K562 (cell line): ENCODE results near the gene CDH6. TPM values are rescaled to one million over a fixed set of nuclear protein-coding genes. Genes with fewer than 3 reads are reported as not detected.

Experiments
- JUN ChIP-seq, 2 experiments: sonication (generic) in 1 of 2; formaldehyde crosslinking in 1 of 2; IDR thresholded peaks; 2 replicates each; pipeline versions ENCODE4 v1.6.1 to v1.8.0; 2012 to 2022; ENCODE audit warnings: borderline replicate concordance in 2 of 2, mild to moderate bottlenecking in 2 of 2, improper control_type of control experiment in 1 of 2, low read depth in 1 of 2, low read length in 1 of 2, missing genetic modification reagents in 1 of 2
- ZBTB40 ChIP-seq, 2 experiments: fragments of 450-650 bp in 1 of 2; sonication (generic) in 1 of 2; formaldehyde crosslinking in 1 of 2; IDR thresholded peaks; 2 replicates each; pipeline versions ENCODE4 v1.7.1 to v1.9.0; 2016 to 2022; ENCODE audit warnings: inconsistent platforms in 1 of 2, mild to moderate bottlenecking in 1 of 2, missing genetic modification reagents in 1 of 2
- polyA plus RNA-seq, 8 experiments: library from polyadenylated mRNA; depleted of rRNA in 4 of 8; stranded (reverse) in 5 of 8; unstranded in 3 of 8; fragments of >200 nt; fragmentation: Nextera tagmentation in 2 of 8; fragmentation: Illumina TruSeq in 1 of 8; extraction: Ambion mirVana in 2 of 8; extraction: Trizol in 1 of 8; gene quantifications; 2 replicates each; pipeline versions ENCODE4 v1.2.1 to v1.2.3, GENCODE V29; 2011 to 2014; ENCODE audit warnings: inconsistent platforms in 1 of 8, missing spikeins in 1 of 8
- total RNA-seq, 7 experiments: library from RNA; depleted of rRNA in 6 of 7; stranded (reverse); fragments of >200 nt in 6 of 7; fragmentation: Illumina TruSeq in 2 of 7; extraction: Trizol in 2 of 7; gene quantifications; 2 replicates each; pipeline versions ENCODE4 v1.2.1 to v1.2.3, GENCODE V29; 2011 to 2021; ENCODE audit warnings: low replicate concordance in 1 of 7

Gene CDH6
- total and polyA plus RNA-seq, 9 of the 15 experiments (the other 6 are each of a cell fraction or from before 2014, with no cell fraction given) = not detected

GRCh38 chr5:31209334-31209733 lies 15.8 kb downstream of the CDH6 start (continued):
- TF ChIP-seq ZBTB40 (IDR thresholded peaks at IDR 0.05) (no peak), ZBTB40 (CRISPR knock-in tag; IDR thresholded peaks at IDR 0.05) (no peak), JUN (IDR thresholded peaks at IDR 0.05; ENCODE audit: borderline replicate concordance, low read depth, low read length) (no peak), JUN (CRISPR knock-in tag; IDR thresholded peaks at IDR 0.05; ENCODE audit: borderline replicate concordance) (no peak)
